ENCODE results near the gene OAT.

OAT gene

GRCh38 chr10:124418726-124419501 is at the start of gene OAT:
Gene OAT, minus strand, starts transcription at chr10:124418923. Its CDS starts 6,752 bp downstream, at chr10:124412171.
- peak; percentile 92 for DNase-seq (ENCODE audit: low read depth)

GRCh38 chr10:124467165-124467564 is 48.4 kb upstream of the OAT start:
- no peak for DNase-seq (ENCODE audit: low read depth)

- DNase-seq (ENCODE audit: low read depth): no peak
These were observed 47.2 kb upstream of the OAT start for GRCh38 chr10:124465777-124466488.

GRCh38 chr10:124465003-124465776 is 46.5 kb upstream of the OAT start:
- no peak for DNase-seq (ENCODE audit: low read depth)

- DNase-seq (ENCODE audit: low read depth): no peak
These were observed 45.6 kb upstream of the OAT start for GRCh38 chr10:124464028-124464965.

- DNase-seq (ENCODE audit: low read depth): no peak
These were observed 43.6 kb upstream of the OAT start for GRCh38 chr10:124462348-124462695.

- DNase-seq (ENCODE audit: low read depth): peak; percentile 79
These were observed 43.1 kb upstream of the OAT start, which contains the start of gene LHPP for GRCh38 chr10:124461642-124462347. Gene LHPP, plus strand, starts transcription at chr10:124461823. Its CDS starts 40 bp downstream, at chr10:124461863.

- no peak for DNase-seq (ENCODE audit: low read depth)
These were observed 41.4 kb upstream of the OAT start for GRCh38 chr10:124460144-124460543.

GRCh38 chr10:124459395-124459794 is 40.7 kb upstream of the OAT start:
- no peak for DNase-seq (ENCODE audit: low read depth)

GRCh38 chr10:124458889-124459288 is 40.2 kb upstream of the OAT start:
- DNase-seq (ENCODE audit: low read depth): no peak

GRCh38 chr10:124458473-124458872 is 39.8 kb upstream of the OAT start:
- DNase-seq (ENCODE audit: low read depth): no peak

- no peak for DNase-seq (ENCODE audit: low read depth)
These were observed 36.7 kb upstream of the OAT start for GRCh38 chr10:124455441-124455840.

- DNase-seq (ENCODE audit: low read depth): no peak
These were observed 35.4 kb upstream of the OAT start for GRCh38 chr10:124453960-124454610.

GRCh38 chr10:124451276-124451675 is 32.6 kb upstream of the OAT start:
- DNase-seq (ENCODE audit: low read depth): no peak

- no peak for DNase-seq (ENCODE audit: low read depth)
These were observed 32.0 kb upstream of the OAT start for GRCh38 chr10:124450783-124451057.

GRCh38 chr10:124450012-124450782 is 31.5 kb upstream of the OAT start, which contains the start of gene NKX1-2:
Gene NKX1-2, minus strand, starts transcription at chr10:124450035. Its CDS starts 92 bp downstream, at chr10:124449943.
- no peak for DNase-seq (ENCODE audit: low read depth)

GRCh38 chr10:124449170-124450011 is 30.7 kb upstream of the OAT start:
- no peak for DNase-seq (ENCODE audit: low read depth)

- DNase-seq (ENCODE audit: low read depth): no peak
These were observed 30.0 kb upstream of the OAT start for GRCh38 chr10:124448696-124449169.
